HepG2 (cell line): ENCODE measurements around the gene PDRG1. TPM values are rescaled to one million over a fixed set of nuclear protein-coding genes. Genes with fewer than 3 reads are reported as not detected.

Source experiments
- ATF1 ChIP-seq: IDR thresholded peaks from 2 replicates; pipeline ENCODE4 v1.6.1; 2016; ENCODE audit warnings: mild to moderate bottlenecking, control low read depth
- CBX1 ChIP-seq: IDR thresholded peaks from one replicate; pipeline ENCODE4 v1.6.1; 2016; ENCODE audit warnings: antibody characterized with exemption, low read depth
- ETV6 ChIP-seq: sonication (generic); formaldehyde crosslinking; conservative IDR thresholded peaks from 2 replicates; pipeline ENCODE4 v1.4.0; 2020; ENCODE audit warnings: missing genetic modification reagents
- HNF4A ChIP-seq: sonication (generic); formaldehyde crosslinking; IDR thresholded peaks from 2 replicates; pipeline ENCODE4 v1.4.0; 2020; ENCODE audit warnings: missing genetic modification reagents
- ISL2 ChIP-seq: sonication (generic); formaldehyde crosslinking; IDR thresholded peaks from 2 replicates; pipeline ENCODE4 v1.5.0; 2020; ENCODE audit warnings: missing genetic modification reagents
- JARID2 ChIP-seq: sonication (generic); formaldehyde crosslinking; IDR thresholded peaks from 2 replicates; pipeline ENCODE4 v1.8.1; 2023; ENCODE audit warnings: missing genetic modification reagents, inconsistent platforms; ENCODE audit not compliant: insufficient replicate concordance
- LRRFIP1 ChIP-seq: sonication (generic); formaldehyde crosslinking; conservative IDR thresholded peaks from 2 replicates; pipeline ENCODE4 v1.4.0; 2020; ENCODE audit warnings: missing genetic modification reagents
- PCBP2 ChIP-seq: fragments of 200-400 bp; formaldehyde crosslinking; optimal IDR thresholded peaks from 2 replicates; pipeline ENCODE3; 2018; ENCODE audit warnings: low read length, low read depth; ENCODE audit not compliant: poor library complexity, severe bottlenecking
- PHF21A ChIP-seq: sonication (generic); formaldehyde crosslinking; IDR thresholded peaks from 2 replicates; pipeline ENCODE4 v1.5.0; 2020; ENCODE audit warnings: mild to moderate bottlenecking, missing genetic modification reagents
- POGZ ChIP-seq: sonication (generic); formaldehyde crosslinking; IDR thresholded peaks from 2 replicates; pipeline ENCODE4 v1.4.0; 2020; ENCODE audit warnings: mild to moderate bottlenecking, missing genetic modification reagents
- PTBP1 ChIP-seq: fragments of 200-400 bp; formaldehyde crosslinking; IDR thresholded peaks from 2 replicates; pipeline ENCODE4 v1.6.1; 2018; ENCODE audit warnings: low read length, low read depth; ENCODE audit not compliant: poor library complexity, severe bottlenecking
- RAD21 ChIP-seq: fragments of 450-650 bp; formaldehyde crosslinking; IDR thresholded peaks from 2 replicates; pipeline ENCODE4 v1.5.0; 2020; ENCODE audit warnings: mild to moderate bottlenecking
- STAG1 ChIP-seq: sonication (generic); formaldehyde crosslinking; IDR thresholded peaks from 2 replicates; pipeline ENCODE4 v1.4.0; 2020; ENCODE audit warnings: missing genetic modification reagents
- TGIF2 ChIP-seq: IDR thresholded peaks from 2 replicates; pipeline ENCODE4 v1.6.1; 2016; ENCODE audit warnings: control low read depth, missing compliant biosample characterization
- ZMYM3 ChIP-seq: sonication (generic); formaldehyde crosslinking; IDR thresholded peaks from 2 replicates; pipeline ENCODE4 v1.5.1; 2020; ENCODE audit warnings: mild to moderate bottlenecking, missing genetic modification reagents
- ZNF138 ChIP-seq: sonication (generic); formaldehyde crosslinking; IDR thresholded peaks from 2 replicates; pipeline ENCODE4 v1.5.0; 2020; ENCODE audit warnings: mild to moderate bottlenecking, low read depth, missing genetic modification reagents
- ZNF263 ChIP-seq: sonication (generic); formaldehyde crosslinking; IDR thresholded peaks from 2 replicates; pipeline ENCODE4 v1.4.0; 2020; ENCODE audit warnings: missing genetic modification reagents
- ZNF274 ChIP-seq: sonication (generic); formaldehyde crosslinking; IDR thresholded peaks from 2 replicates; pipeline ENCODE4 v1.5.1; 2020; ENCODE audit warnings: mild to moderate bottlenecking, missing genetic modification reagents
- ZNF777 ChIP-seq: sonication (generic); formaldehyde crosslinking; IDR thresholded peaks from 2 replicates; pipeline ENCODE4 v1.4.0; 2020; ENCODE audit warnings: missing genetic modification reagents
- ZNF792 ChIP-seq: IDR thresholded peaks from 2 replicates; pipeline ENCODE4 v1.6.1; 2016
- ZSCAN21 ChIP-seq: sonication (generic); formaldehyde crosslinking; IDR thresholded peaks from 2 replicates; pipeline ENCODE4 v1.8.0; 2022; ENCODE audit warnings: mild to moderate bottlenecking, missing genetic modification reagents, moderate library complexity, borderline replicate concordance
- polyA plus RNA-seq, 8 experiments: library from polyadenylated mRNA; depleted of rRNA in 3 of 8; stranded (reverse) in 7 of 8; unstranded in 1 of 8; fragments of >200 nt; fragmentation: Illumina TruSeq in 4 of 8; extraction: Trizol in 4 of 8; gene quantifications; 2 replicates each; pipeline versions ENCODE4 v1.2.1 to v1.2.3, GENCODE V29; 2011 to 2016; ENCODE audit warnings: low read depth in 4 of 8, missing spikeins in 1 of 8, mixed read lengths in 1 of 8; ENCODE audit not compliant: insufficient read depth in 1 of 8
- total RNA-seq, 5 experiments: library from RNA; depleted of rRNA; stranded (reverse); fragments of >200 nt; fragmentation: Illumina TruSeq; extraction: Trizol; gene quantifications; 2 replicates each; pipeline ENCODE4 v1.2.3, GENCODE V29; 2016; ENCODE audit warnings: low read depth in 1 of 5
- TF ChIP-seq, protein P1 (sequence below): sonication (generic); formaldehyde crosslinking; IDR thresholded peaks from 2 replicates; pipeline ENCODE4 v1.4.0; 2020; ENCODE audit warnings: mild to moderate bottlenecking, missing genetic modification reagents
- TF ChIP-seq, protein P2 (sequence below), 2 experiments: sonication (generic) in 1 of 2; formaldehyde crosslinking in 1 of 2; IDR thresholded peaks; 2 replicates each; pipeline versions ENCODE4 v1.4.0 to v1.6.1; 2016 to 2020; ENCODE audit warnings: borderline replicate concordance in 1 of 2, low read depth in 1 of 2, mild to moderate bottlenecking in 1 of 2, missing genetic modification reagents in 1 of 2

PDRG1 gene
- total and polyA plus RNA-seq, 2 of the 13 experiments (the other 11 are each of a cell fraction or from before 2014, with no cell fraction given): 16.6 to 18.0 TPM

DNA sequence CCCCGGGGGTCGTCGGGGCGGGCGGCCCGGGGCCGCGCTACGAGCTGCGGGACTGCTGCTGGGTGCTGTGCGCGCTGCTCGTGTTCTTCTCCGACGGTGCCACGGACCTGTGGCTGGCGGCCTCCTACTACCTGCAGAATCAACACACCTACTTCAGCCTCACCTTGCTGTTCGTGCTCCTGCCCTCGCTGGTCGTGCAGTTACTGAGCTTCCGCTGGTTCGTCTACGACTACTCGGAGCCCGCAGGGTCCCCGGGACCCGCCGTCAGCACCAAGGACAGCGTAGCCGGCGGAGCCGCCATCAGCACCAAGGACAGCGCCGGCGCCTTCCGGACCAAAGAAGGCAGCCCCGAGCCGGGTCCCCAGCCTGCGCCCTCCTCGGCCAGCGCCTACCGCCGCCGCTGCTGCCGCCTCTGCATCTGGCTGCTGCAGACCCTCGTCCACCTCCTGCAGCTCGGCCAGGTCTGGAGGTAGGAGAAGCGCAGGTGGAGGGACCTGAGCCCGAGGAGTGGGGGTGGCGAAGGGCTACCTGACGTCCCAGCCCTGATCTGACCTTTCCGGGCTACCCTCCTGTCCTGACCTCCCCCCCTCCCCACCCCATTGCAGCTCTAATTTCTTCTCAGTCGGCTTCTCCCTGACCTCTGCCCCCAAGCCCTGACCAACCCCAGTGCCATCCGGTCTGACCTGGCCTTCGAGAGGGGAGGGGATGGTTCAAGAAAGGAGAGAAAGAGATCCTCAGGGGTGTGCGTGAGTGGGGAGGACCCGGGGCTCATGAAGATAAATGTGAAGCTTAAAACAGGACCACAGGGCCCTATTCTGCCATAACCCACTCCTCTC is 16.7 kb upstream of the PDRG1 start (continued):
- TF ChIP-seq LRRFIP1: peak; percentile 100
- TF ChIP-seq ZNF777 (CRISPR knock-in tag): peak; percentile 99
- TF ChIP-seq STAG1: peak; percentile 79
- peak; percentile 100 for TF ChIP-seq TGIF2
- TF ChIP-seq, protein P1, sequence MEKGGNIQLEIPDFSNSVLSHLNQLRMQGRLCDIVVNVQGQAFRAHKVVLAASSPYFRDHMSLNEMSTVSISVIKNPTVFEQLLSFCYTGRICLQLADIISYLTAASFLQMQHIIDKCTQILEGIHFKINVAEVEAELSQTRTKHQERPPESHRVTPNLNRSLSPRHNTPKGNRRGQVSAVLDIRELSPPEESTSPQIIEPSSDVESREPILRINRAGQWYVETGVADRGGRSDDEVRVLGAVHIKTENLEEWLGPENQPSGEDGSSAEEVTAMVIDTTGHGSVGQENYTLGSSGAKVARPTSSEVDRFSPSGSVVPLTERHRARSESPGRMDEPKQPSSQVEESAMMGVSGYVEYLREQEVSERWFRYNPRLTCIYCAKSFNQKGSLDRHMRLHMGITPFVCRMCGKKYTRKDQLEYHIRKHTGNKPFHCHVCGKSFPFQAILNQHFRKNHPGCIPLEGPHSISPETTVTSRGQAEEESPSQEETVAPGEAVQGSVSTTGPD: peak; percentile 100
- peak; percentile 54; the same call in 1 of the 2 replicates for TF ChIP-seq ATF1 (CRISPR knock-in tag)
- TF ChIP-seq HNF4A (CRISPR knock-in tag): peak; percentile 79
- TF ChIP-seq ZNF274: peak; percentile 100
- peak; percentile 95 for TF ChIP-seq POGZ (CRISPR knock-in tag)
- TF ChIP-seq PHF21A (CRISPR knock-in tag): peak; percentile 99
- peak; percentile 100 for TF ChIP-seq ISL2 (CRISPR knock-in tag)
- peak; percentile 100 for TF ChIP-seq ZNF792
- TF ChIP-seq ZNF138: peak; percentile 100
- peak; percentile 99 for TF ChIP-seq ZNF263 (CRISPR knock-in tag)
- TF ChIP-seq ZSCAN21 (CRISPR knock-in tag): peak; percentile 100
- TF ChIP-seq RAD21: peak; percentile 90
- peak; percentile 36 for TF ChIP-seq PTBP1
- TF ChIP-seq ETV6 (CRISPR knock-in tag): peak; percentile 100
- TF ChIP-seq JARID2 (CRISPR knock-in tag): peak; percentile 100
- peak; percentile 92 for TF ChIP-seq CBX1
- peak; percentile 98 for TF ChIP-seq ZMYM3 (CRISPR knock-in tag)
- TF ChIP-seq, protein P2, sequence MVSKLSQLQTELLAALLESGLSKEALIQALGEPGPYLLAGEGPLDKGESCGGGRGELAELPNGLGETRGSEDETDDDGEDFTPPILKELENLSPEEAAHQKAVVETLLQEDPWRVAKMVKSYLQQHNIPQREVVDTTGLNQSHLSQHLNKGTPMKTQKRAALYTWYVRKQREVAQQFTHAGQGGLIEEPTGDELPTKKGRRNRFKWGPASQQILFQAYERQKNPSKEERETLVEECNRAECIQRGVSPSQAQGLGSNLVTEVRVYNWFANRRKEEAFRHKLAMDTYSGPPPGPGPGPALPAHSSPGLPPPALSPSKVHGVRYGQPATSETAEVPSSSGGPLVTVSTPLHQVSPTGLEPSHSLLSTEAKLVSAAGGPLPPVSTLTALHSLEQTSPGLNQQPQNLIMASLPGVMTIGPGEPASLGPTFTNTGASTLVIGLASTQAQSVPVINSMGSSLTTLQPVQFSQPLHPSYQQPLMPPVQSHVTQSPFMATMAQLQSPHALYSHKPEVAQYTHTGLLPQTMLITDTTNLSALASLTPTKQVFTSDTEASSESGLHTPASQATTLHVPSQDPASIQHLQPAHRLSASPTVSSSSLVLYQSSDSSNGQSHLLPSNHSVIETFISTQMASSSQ (IDR thresholded peaks at IDR 0.05; ENCODE audit: low read depth): no peak
- TF ChIP-seq, protein P2 (CRISPR knock-in tag; IDR thresholded peaks at IDR 0.05; ENCODE audit: borderline replicate concordance): peak; percentile 98
- TF ChIP-seq PCBP2: no peak
